Activated CD8-positive, alpha-beta memory T cell treated with anti-CD3 and anti-CD28 coated beads for 36 hours (primary cell): ENCODE results near the gene PPP1R13L. TPM values are rescaled to one million over a fixed set of nuclear protein-coding genes. Genes with fewer than 3 reads are reported as not detected.

Source experiments
- CTCF ChIA-PET: fragments of 350-600 bp; sonication (Branson Sonifier 250); formaldehyde crosslinking; loops from one replicate; lab custom pipeline; 2021; ENCODE audit warnings: antibody characterized with exemption; lab: Charles Lee
- POLR2A ChIA-PET: fragments of 350-600 bp; sonication (Branson Sonifier 250); formaldehyde crosslinking; loops from one replicate; lab custom pipeline; 2021; ENCODE audit warnings: antibody characterized with exemption; lab: Charles Lee
- total RNA-seq, 2 experiments: library from RNA; stranded (reverse); gene quantifications; one replicate each; pipeline ENCODE4 v1.2.3, GENCODE V29; 2021

The PPP1R13L gene
- total RNA-seq, 2 experiments from 2014 or later, result 3.4 to 3.9 TPM

DNA sequence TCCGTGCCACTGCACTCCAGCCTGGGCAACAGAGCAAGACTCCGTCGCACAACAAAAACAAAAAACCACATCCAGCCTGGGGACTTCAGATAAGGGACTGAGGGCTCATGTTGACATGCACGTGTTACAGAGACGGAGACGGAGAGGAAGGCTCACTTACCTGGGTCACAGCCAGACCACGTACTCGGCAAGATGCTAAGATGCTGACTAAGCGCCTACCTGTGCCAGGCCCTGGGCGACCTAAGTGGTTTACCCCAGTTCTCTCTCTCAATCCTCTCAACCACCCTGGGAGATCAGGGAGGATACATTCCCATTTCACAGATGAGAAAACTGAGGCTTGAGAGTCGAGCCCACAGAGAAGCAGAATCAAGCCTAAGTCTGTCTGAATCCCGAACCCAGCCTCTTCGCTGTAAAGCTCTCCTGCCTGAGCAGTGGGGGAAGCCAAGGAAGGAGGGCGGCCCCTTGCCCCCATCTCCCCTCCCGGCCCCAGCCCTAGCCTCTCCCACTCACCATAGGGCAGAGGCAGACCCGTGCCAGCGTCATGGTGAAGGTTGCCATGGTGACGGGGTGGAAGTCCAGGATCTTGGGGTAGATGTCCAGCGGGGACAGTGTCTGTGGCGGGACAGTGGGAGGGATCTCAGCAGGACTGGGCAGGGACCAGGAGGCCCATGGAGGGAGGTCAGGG lies 48.0 kb downstream of the PPP1R13L start:
- ChIA-PET POLR2A (no interaction called here), CTCF (interaction anchor here (0.6 kb wide), 2 partner anchors 46 to 916 kb away, joined by 3 read pairs; no protein-coding TSS in a partner anchor)

DNA sequence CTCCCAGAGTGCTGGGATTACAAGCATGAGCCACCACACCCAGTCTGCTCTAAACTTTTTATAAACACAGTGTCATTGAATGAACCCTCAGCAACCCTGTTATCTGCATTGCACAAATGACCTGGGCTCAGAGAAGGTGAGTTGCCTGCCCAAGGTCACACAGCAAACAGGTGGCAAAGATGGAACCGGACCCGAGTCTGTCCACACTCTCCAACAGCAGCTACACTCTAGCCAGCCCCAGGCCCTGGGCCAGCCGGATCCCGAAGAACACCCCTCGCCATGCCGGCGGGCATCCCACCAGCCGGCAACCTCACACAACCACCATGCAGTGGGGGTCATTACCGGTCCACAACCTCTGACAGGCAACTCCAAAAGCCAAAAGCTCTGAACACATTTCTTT lies 49.0 kb downstream of the PPP1R13L start:
- ChIA-PET CTCF (no interaction called here), POLR2A (interaction anchor here (0.6 kb wide), 1 partner anchor 29 kb away, joined by 3 read pairs; no protein-coding TSS in a partner anchor)

DNA sequence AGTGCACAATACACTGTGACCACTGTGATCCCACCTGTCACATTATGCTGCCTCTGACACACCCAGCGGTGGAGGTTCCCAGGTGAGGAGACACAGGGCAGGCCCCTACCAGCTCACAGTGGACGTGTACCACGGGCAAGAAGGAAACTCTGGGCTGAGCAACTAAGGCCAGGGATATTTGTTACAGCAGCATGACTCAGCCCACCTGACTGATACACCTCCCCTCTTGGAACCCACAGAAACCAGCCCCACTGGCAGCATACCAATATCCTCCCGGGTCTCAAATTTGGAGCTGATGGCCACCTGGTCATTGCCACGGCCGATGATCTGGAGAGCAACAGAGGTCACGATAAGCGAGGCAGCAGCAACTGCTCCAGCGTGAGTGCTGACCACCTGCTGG lies 49.5 kb downstream of the PPP1R13L start:
- CTCF ChIA-PET, result interaction anchor here (0.6 kb wide), 1 partner anchor 19 kb away, joined by 3 read pairs; no protein-coding TSS in a partner anchor
- POLR2A ChIA-PET, result interaction anchor here (0.6 kb wide), 2 partner anchors 29 to 545 kb away, joined by 3 to 4 read pairs; no protein-coding TSS in a partner anchor

DNA sequence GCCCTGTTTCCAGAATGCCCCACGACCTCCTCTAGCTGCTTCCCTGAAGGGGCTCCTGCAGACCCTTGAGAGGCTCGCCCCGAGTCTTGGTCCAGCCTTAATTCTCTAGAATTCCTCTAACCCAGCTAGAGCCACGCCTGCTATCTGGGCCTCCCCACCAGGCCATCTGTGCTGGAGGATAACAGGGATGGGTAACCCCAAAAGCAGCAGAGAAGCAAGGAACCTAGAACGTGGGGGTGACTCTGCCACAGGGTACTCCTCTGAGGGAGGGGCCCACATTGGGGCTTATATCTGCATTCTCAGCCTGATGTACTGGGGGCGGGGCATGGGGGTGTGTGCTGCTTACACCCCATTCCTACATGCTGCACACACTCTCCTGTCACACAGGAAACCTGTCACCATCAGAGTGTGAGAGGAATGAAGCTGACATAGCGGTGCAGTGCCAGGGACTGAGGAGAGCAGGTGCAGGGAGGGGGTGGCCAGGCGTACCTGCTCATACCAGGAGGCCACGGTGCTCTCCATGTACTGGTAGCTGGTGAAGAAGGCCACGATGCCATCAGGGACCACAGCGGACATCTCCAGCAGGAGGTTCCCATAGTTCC lies 50.5 kb downstream of the PPP1R13L start:
- ChIA-PET POLR2A (no interaction called here), CTCF (no interaction called here)

DNA sequence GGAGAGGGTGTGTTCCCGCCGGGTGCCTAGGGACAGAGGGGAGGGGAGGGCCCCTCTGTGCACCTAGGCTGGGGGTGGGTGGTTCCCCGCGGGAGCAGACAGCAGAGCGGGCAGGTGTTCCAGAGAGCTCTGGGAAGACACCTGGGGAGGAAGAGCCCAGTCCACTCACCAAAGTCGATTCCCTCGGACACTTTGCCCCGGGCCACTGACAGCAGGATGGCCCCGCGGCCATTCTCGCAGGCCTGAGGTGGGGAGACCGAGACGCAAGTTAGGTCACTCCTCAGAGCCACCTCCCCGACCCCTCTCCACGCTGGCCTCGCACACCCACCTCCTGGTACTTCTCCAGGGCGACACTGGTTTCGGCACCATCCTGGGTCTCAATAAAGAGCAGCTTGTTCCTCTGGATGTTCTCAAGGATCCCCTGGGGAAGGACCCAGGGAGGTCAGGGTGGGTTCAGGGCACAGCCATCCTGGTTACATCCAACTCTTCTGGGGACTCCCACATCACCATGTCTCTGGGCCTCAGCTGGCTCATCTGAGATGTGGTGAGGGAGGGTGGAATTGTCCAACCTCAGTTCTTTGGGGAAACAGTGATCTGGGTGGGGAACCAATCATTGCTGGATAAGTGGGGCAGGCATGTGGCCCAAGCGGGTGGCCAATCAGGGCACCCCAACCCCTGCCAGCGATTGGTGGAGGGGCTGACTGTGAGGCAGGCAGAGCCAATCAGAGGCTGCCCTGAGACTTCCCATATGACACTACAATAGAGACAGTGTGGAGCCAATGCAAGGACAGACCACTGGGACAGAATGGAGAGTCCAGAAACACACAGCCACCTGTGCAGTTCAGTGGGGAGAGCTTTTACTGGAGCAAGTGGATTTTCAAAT lies 51.7 kb downstream of the PPP1R13L start:
- ChIA-PET CTCF (interaction anchor here (1.8 kb wide), 1 partner anchor 14 kb away, joined by 7 read pairs; no protein-coding TSS in a partner anchor), POLR2A (no interaction called here)

DNA sequence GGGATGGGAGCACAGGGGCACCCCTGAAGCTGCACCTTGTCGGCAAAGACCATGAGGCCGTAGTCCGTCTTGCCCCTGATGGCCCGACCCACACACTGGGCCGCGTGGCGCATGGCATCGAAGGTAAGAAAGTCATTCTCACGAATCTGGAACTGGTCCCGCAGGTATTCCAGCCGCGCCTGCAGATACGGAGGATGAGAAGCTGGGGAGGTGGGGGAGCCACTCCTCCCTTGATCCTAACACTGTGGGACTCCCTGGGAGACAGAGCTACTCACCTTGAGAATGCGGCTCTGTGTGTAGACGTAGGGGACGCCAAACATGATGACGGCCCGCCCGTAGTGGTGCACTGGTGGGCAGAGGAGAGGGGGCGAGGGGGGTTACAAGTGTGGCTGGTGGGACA lies 52.4 kb downstream of the PPP1R13L start:
- POLR2A ChIA-PET, result no interaction called here
- CTCF ChIA-PET, result interaction anchor here (1.8 kb wide), 1 partner anchor 13 kb away, joined by 7 read pairs; no protein-coding TSS in a partner anchor

DNA sequence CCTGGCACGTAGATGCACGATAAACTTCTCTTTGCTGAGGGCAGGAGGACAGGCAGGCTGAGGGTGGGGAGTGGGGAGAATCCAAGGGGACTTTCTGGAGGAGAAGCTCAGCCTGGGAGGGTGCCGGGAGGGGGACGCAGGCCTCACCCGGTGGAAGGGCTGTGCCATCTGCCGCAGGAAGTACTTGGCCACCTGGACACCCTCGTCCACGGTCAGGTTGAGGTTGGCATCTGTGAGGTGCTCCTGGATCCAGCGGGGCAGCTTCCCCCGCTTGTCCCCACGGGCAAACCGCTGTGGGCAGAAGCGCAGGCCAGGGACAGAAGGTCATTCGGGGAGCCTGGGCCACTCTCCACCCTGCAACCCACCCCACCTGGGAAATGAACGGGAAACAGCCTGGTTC lies 52.8 kb downstream of the PPP1R13L start:
- ChIA-PET POLR2A (interaction anchor here (1.0 kb wide), 1 partner anchor 23 kb away, joined by 6 read pairs; no protein-coding TSS in a partner anchor), CTCF (interaction anchor here (1.8 kb wide), 1 partner anchor 13 kb away, joined by 7 read pairs; no protein-coding TSS in a partner anchor)

DNA sequence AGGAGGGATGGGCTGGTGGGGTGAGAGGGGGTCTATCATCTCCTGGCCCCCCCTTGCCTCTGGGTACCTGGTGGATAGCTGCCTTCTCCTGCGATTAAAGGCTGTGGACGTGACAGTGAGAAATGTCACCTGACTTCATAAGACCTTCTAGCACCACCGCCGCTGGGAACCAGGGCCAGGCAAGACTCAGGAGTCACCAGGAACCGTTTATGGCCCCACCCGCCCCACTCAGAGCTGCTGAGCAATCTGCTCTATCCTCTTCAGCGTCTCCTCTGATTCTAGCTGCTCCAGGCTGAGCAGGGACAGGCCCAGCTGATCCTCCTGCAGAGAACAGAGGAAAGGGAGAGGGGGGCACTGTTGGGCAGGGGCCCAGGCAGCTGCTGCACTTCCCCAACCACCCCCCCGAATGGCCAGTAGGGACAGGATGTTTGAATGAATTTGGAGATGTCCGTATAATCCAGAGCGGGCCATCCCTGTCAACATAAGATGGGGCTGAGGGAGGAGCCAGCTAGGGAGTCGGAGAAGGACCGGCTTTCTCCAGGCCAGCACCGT lies 53.4 kb downstream of the PPP1R13L start:
- POLR2A ChIA-PET, result interaction anchor here (1.0 kb wide), 1 partner anchor 22 kb away, joined by 6 read pairs; no protein-coding TSS in a partner anchor
- CTCF ChIA-PET, result interaction anchor here (0.6 to 1.8 kb wide), 2 partner anchors 12 to 311 kb away, joined by 3 to 7 read pairs; no protein-coding TSS in a partner anchor

DNA sequence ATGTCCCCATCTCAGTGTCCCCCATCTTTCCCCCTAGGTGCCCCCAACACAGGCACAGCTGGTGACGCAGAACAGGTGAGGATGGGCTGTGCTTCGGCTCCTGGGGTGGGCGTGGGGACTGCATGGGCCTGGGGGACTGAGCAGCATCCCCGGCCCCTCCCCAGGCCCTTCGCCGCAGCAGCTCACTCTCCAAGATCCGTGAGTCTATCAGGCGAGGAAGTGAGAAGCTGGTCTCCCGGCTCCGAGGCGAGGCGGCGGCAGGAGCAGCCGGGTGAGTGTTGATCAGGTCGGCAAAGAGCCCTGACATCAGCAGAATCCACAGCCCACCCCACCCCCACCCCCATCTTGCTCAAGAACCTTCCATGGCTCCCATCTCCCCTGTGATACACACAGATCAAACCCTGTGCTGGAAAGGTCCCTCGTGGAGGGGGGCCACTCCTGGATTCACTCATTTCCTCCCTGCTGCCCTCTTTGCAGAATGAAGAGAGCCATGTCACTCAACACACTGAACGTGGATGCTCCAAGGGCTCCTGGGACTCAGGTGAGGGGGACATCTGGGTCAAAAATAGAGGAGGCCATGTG lies 54.3 kb downstream of the PPP1R13L start:
- POLR2A ChIA-PET, result no interaction called here
- CTCF ChIA-PET, result interaction anchor here (0.6 kb wide), 2 partner anchors 312 to 365 kb away, joined by 3 read pairs; no protein-coding TSS in a partner anchor

DNA sequence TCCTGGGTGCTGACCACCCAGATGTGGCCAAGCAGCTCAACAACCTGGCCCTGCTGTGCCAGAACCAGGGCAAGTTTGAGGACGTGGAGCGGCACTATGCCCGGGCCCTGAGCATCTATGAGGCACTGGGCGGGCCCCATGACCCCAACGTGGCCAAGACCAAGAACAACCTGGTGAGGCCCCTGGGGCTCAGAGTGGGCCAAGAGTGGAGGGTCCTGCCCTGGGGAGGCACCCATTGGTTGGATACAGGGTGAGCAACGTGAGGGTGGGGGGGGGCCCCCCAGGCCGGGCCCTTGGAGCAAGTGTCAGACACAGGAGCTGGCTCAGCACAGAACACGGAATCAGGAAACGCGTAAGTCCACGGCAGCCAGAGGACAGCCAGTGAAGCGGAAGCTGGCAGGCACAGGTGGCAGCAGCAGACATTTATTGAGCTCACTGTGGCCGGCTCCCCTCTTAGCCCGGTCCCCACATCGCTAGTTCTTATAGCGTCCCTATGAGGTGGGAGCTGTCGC lies 55.4 kb downstream of the PPP1R13L start:
- POLR2A ChIA-PET, result no interaction called here
- CTCF ChIA-PET, result no interaction called here

DNA sequence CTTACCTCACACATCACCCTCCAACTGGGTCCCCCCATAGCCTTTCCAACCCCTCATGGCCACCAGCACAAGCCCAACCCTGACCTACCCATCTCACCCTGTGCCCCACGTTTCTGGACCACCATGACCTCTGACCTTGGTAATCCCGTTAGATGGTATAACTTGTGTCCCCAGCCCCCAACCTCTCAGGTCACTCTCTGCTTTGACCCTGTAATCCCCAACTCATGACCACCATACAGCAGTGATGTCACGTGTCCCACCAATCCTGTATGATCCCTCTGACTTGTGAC lies 55.8 kb downstream of the PPP1R13L start:
- POLR2A ChIA-PET, result no interaction called here
- CTCF ChIA-PET, result no interaction called here

DNA sequence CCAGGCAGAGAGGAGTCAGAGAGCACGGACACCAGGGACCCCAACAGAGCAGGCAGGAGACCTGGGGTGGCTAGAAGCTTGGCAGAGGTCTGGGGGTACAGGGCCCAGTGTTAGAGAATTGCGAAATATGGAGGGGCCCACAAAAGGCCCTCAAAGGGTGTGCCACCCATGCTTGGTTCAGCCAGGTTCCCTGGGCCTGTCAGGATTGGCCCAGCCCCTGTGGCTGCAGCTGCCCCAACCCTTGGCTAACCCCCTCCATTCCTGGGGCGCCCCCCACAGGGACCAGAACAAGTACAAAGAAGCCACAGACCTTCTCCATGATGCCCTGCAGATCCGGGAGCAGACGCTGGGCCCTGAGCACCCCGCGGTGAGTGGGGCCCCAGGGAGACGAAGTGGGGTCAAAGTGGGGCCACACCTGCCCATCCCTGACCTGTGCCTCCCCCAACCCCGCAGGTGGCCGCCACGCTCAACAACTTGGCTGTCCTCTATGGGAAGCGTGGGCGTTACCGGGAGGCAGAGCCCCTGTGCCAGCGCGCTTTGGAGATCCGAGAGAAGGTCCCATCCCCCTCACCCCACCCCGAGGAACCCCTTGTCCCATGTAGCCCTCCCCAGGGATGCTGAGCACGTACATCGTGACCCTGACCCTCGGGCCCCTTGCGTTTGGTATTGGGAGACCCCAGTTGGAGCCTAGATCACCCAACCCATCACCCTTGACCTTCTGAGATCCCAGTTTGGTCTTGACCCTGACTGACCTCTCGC lies 56.3 kb downstream of the PPP1R13L start:
- POLR2A ChIA-PET, result no interaction called here
- CTCF ChIA-PET, result no interaction called here

DNA sequence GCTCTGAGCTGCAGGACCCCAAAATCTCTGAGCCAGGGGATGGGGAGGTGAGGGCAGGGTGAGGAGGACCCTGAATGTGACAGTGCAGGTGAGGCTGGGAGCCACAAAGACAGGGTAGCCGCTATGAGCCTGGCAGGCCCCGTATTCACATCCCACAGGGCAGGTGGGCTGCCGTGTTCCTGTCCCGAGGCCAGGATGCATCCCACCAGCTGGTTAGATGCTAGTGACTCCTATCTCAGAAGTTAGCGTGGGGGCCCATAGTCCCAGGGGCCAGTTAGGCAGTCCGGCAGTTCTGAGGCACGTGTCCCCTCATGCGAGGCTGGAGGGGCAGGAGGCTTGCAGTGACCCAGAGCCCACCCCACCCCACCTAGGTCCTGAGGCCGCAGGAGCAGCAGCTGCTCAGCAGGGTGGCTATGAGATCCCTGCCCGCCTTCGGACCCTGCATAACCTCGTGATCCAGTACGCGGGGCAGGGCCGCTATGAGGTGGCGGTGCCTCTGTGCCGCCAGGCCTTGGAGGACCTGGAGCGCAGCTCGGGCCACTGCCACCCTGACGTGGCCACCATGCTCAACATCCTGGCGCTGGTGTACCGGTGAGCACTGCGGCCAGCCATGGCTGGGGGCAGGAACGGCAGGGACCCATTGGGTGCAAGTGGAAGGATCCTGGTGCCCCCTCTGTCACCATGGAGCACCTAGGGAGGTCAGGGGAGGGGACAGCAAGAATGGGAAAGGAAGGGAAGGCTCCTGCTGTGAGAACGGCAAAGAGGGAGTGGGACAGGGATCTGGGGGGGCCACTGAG lies 57.1 kb downstream of the PPP1R13L start:
- POLR2A ChIA-PET, result no interaction called here

DNA sequence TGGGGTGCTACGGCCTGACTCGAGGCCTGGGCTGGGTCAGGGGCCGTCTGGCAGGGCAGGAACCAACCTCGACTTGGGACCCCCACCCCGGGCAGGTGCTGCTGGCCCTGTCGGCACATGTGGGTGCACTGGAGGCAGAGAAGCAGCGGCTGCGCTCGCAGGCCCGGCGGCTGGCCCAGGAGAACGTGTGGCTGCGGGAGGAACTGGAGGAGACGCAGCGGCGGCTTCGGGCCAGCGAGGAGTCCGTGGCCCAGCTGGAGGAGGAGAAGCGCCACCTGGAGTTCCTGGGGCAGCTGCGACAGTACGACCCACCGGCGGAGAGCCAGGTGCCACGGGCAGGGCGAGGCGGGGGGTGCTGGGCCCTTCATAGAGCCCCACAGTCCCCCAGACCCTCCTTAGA lies 58.4 kb downstream of the PPP1R13L start:
- ChIA-PET CTCF (no interaction called here), POLR2A (no interaction called here)

More for the DNA sequence above, 57.1 kb downstream of the PPP1R13L start:
- CTCF ChIA-PET, result no interaction called here

DNA sequence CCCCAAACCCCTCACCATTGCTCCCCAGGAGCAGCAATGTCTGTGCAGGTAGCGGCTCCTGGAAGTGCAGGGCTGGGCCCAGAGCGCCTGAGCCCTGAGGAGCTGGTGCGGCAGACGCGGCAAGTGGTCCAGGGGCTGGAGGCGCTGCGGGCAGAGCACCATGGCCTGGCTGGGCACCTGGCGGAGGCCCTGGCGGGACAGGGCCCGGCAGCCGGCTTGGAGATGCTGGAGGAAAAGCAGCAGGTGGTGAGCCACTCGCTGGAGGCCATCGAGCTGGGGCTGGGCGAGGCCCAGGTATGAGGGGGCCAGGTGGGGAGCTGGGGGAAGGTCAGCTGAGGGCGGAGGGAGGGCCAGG lies 59.4 kb downstream of the PPP1R13L start:
- CTCF ChIA-PET, result no interaction called here
- POLR2A ChIA-PET, result no interaction called here

DNA sequence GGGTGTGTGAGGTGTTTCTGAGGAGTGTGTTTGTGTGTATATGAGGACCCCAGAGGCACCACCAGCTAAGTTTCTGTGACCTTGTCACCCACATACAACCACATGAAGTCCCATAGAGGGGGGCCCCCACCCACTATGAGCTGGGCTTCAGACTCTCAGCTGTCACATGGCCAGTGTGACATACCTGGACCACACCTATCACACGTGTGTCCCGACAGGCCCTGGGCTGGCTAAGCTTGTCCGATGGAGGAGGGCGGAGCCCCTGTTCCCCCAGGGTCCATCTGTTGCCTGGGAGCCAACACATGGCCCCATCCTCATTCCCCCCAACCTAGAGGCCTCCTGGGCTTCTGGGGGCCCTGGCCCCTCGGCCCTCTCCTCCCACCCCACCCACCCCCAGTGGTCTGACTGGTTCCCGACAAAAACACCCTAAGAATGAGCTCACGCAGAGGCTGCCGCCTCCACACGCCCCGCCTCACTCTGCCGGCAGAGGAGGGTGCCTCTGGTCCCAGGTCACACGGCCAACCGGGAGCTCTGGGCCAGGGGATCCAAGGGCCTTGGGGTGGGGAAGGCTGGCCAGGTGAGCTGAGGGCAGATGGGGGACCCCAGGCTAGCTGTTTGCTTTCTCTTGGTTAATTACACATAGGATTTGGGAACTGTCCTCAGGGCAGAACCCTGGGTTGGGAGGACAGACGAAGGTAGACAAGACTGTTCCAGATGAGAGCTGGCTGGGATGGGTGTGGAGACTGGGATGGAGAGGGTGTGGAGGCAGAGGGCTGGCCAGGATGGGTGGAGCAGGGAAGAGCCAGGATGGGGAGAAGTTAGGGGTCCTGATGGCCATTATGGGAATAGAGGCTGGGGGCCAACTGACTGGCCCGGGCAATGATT lies 60.0 kb downstream of the PPP1R13L start:
- CTCF ChIA-PET, result interaction anchor here (0.6 kb wide), 1 partner anchor 12 kb away, joined by 3 read pairs; no protein-coding TSS in a partner anchor
- POLR2A ChIA-PET, result no interaction called here
